ENCODE measurements around the gene RAP1GAP2.

Gene RAP1GAP2

DNA sequence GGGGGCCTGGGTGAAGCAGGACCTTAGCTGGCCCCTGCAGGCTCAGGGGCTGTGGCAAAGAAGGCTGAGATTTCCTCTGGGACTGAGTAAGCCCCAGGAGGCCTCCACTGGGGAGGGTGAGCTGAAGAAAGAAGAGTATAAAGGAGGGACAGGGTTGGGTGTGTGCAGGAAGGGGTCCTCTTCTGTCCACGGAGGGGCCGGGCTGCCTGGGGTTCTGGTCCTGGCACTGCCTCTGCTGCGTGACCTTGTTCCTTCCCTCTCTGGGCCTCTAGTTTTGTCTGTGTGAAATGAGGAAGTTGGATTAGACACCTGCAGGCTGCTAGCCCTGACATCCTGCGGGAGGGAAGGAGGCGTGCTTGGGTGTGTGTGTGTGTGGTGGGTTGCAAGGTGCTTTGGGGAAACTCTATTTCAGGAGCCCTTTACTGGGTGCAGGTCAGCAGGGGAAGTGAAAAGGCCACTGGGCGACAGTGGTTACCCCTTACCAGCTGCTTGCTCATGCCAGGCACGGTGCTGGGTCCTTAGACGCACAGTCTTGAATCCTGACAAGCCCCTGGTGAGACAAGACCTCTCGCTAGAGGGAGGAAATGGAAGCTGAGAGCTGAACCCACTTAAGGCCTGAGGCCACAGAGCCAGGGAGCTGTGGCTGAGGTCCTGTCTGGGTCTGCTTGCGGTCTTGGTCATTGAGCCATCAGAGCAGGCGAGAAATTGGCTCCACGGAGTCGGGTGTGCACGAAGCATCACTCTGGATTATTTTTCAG is 206.5 kb downstream of the RAP1GAP2 start:
- Histone ChIP-seq H3K9ac (ENCODE audit: low read depth, low read length) (no peak overlapping the region; the same call in 1 of the 2 replicates), H3K36me3 (ENCODE audit: control insufficient read depth, insufficient read depth, low read length) (peaks cover 66% of the 10 kb centered on the region), H3K4me1 (ENCODE audit: control insufficient read depth, insufficient read depth, low read length) (no peaks in the 10 kb centered on the region), H3K27me3 (ENCODE audit: control insufficient read depth, insufficient read depth, low read length) (no peaks in the 10 kb centered on the region), H3K9me3 (ENCODE audit: control insufficient read depth, insufficient read depth, low read length) (no peaks in the 10 kb centered on the region), H3K4me3 (ENCODE audit: low read depth, low read length) (no peak overlapping the region), H3K27ac (ENCODE audit: low read depth, low read length) (no peak overlapping the region)

- no peak overlapping the region for H3K4me3 ChIP-seq (ENCODE audit: low read depth, low read length)
- H3K36me3 ChIP-seq (ENCODE audit: control insufficient read depth, insufficient read depth, low read length), result peaks cover 66% of the 10 kb centered on the region
- H3K27me3 ChIP-seq (ENCODE audit: control insufficient read depth, insufficient read depth, low read length), result no peaks in the 10 kb centered on the region
- H3K4me1 ChIP-seq (ENCODE audit: control insufficient read depth, insufficient read depth, low read length), result no peaks in the 10 kb centered on the region
- H3K9me3 ChIP-seq (ENCODE audit: control insufficient read depth, insufficient read depth, low read length), result no peaks in the 10 kb centered on the region
- no peak overlapping the region for H3K9ac ChIP-seq (ENCODE audit: low read depth, low read length)
- H3K27ac ChIP-seq (ENCODE audit: low read depth, low read length), result no peak overlapping the region
Measured at GRCh38 chr17:3003296-3004149, 207.3 kb downstream of the RAP1GAP2 start.

- Histone ChIP-seq H3K9me3 (ENCODE audit: control insufficient read depth, insufficient read depth, low read length) (no peaks in the 10 kb centered on the region), H3K9ac (ENCODE audit: low read depth, low read length) (no peak overlapping the region), H3K27ac (ENCODE audit: low read depth, low read length) (no peak overlapping the region), H3K36me3 (ENCODE audit: control insufficient read depth, insufficient read depth, low read length) (peaks cover 66% of the 10 kb centered on the region), H3K4me1 (ENCODE audit: control insufficient read depth, insufficient read depth, low read length) (no peaks in the 10 kb centered on the region), H3K27me3 (ENCODE audit: control insufficient read depth, insufficient read depth, low read length) (no peaks in the 10 kb centered on the region), H3K4me3 (ENCODE audit: low read depth, low read length) (no peak overlapping the region)
Measured at GRCh38 chr17:3004150-3004801, 208.0 kb downstream of the RAP1GAP2 start.

GRCh38 chr17:3004925-3005324 is 208.7 kb downstream of the RAP1GAP2 start:
- Histone ChIP-seq H3K9ac (ENCODE audit: low read depth, low read length) (no peak overlapping the region), H3K27ac (ENCODE audit: low read depth, low read length) (no peak overlapping the region), H3K4me3 (ENCODE audit: low read depth, low read length) (no peak overlapping the region), H3K36me3 (ENCODE audit: control insufficient read depth, insufficient read depth, low read length) (peaks cover 62% of the 10 kb centered on the region), H3K9me3 (ENCODE audit: control insufficient read depth, insufficient read depth, low read length) (no peaks in the 10 kb centered on the region), H3K27me3 (ENCODE audit: control insufficient read depth, insufficient read depth, low read length) (no peaks in the 10 kb centered on the region), H3K4me1 (ENCODE audit: control insufficient read depth, insufficient read depth, low read length) (no peaks in the 10 kb centered on the region)

DNA sequence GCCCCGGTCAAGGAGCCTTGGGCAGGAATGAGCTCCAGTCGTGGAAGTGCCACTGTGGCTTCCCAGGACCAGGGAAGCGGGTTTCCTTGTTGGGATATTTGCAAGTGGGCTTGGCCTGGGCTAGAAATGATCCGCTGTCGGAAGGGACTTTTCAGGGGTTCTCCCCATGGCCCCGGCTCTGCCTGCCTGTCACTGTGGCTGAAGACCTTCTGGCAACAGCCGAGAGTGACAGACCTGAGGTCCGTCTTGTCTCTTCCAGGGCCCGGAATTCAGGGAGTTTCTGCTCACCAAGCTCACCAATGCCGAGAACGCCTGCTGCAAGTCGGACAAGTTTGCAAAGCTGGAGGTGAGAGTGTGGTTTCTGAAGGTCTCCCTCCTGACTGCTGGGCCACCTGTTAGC is 209.5 kb downstream of the RAP1GAP2 start:
- H3K9ac ChIP-seq (ENCODE audit: low read depth, low read length), result no peak overlapping the region
- H3K4me1 ChIP-seq (ENCODE audit: control insufficient read depth, insufficient read depth, low read length), result no peaks in the 10 kb centered on the region
- H3K36me3 ChIP-seq (ENCODE audit: control insufficient read depth, insufficient read depth, low read length), result peaks cover 67% of the 10 kb centered on the region
- H3K27ac ChIP-seq (ENCODE audit: low read depth, low read length), result no peak overlapping the region
- no peaks in the 10 kb centered on the region for H3K27me3 ChIP-seq (ENCODE audit: control insufficient read depth, insufficient read depth, low read length)
- H3K4me3 ChIP-seq (ENCODE audit: low read depth, low read length), result no peak overlapping the region
- H3K9me3 ChIP-seq (ENCODE audit: control insufficient read depth, insufficient read depth, low read length), result no peaks in the 10 kb centered on the region

GRCh38 chr17:3006801-3007200 is 210.6 kb downstream of the RAP1GAP2 start:
- no peak overlapping the region for H3K9ac ChIP-seq (ENCODE audit: low read depth, low read length)
- no peak overlapping the region for H3K4me3 ChIP-seq (ENCODE audit: low read depth, low read length)
- H3K36me3 ChIP-seq (ENCODE audit: control insufficient read depth, insufficient read depth, low read length), result peaks cover 69% of the 10 kb centered on the region
- H3K9me3 ChIP-seq (ENCODE audit: control insufficient read depth, insufficient read depth, low read length), result no peaks in the 10 kb centered on the region
- H3K27me3 ChIP-seq (ENCODE audit: control insufficient read depth, insufficient read depth, low read length), result no peaks in the 10 kb centered on the region
- H3K4me1 ChIP-seq (ENCODE audit: control insufficient read depth, insufficient read depth, low read length), result no peaks in the 10 kb centered on the region
- H3K27ac ChIP-seq (ENCODE audit: low read depth, low read length), result no peak overlapping the region

- Histone ChIP-seq H3K4me1 (ENCODE audit: control insufficient read depth, insufficient read depth, low read length) (no peaks in the 10 kb centered on the region), H3K27me3 (ENCODE audit: control insufficient read depth, insufficient read depth, low read length) (no peaks in the 10 kb centered on the region), H3K4me3 (ENCODE audit: low read depth, low read length) (no peak overlapping the region), H3K36me3 (ENCODE audit: control insufficient read depth, insufficient read depth, low read length) (peaks cover 65% of the 10 kb centered on the region), H3K9me3 (ENCODE audit: control insufficient read depth, insufficient read depth, low read length) (no peaks in the 10 kb centered on the region), H3K27ac (ENCODE audit: low read depth, low read length) (no peak overlapping the region), H3K9ac (ENCODE audit: low read depth, low read length) (no peak overlapping the region)
Measured at GRCh38 chr17:3007651-3008121, 211.4 kb downstream of the RAP1GAP2 start.

GRCh38 chr17:3008336-3009288 is 212.4 kb downstream of the RAP1GAP2 start:
- no peaks in the 10 kb centered on the region for H3K4me1 ChIP-seq (ENCODE audit: control insufficient read depth, insufficient read depth, low read length)
- no peak overlapping the region for H3K27ac ChIP-seq (ENCODE audit: low read depth, low read length)
- no peak overlapping the region for H3K4me3 ChIP-seq (ENCODE audit: low read depth, low read length)
- no peaks in the 10 kb centered on the region for H3K27me3 ChIP-seq (ENCODE audit: control insufficient read depth, insufficient read depth, low read length)
- H3K9me3 ChIP-seq (ENCODE audit: control insufficient read depth, insufficient read depth, low read length), result no peaks in the 10 kb centered on the region
- H3K9ac ChIP-seq (ENCODE audit: low read depth, low read length), result no peak overlapping the region
- peaks cover 61% of the 10 kb centered on the region for H3K36me3 ChIP-seq (ENCODE audit: control insufficient read depth, insufficient read depth, low read length)

GRCh38 chr17:3009411-3009920 is 213.2 kb downstream of the RAP1GAP2 start:
- H3K27me3 ChIP-seq (ENCODE audit: control insufficient read depth, insufficient read depth, low read length), result no peaks in the 10 kb centered on the region
- H3K4me1 ChIP-seq (ENCODE audit: control insufficient read depth, insufficient read depth, low read length), result no peaks in the 10 kb centered on the region
- H3K9me3 ChIP-seq (ENCODE audit: control insufficient read depth, insufficient read depth, low read length), result no peaks in the 10 kb centered on the region
- H3K4me3 ChIP-seq (ENCODE audit: low read depth, low read length), result no peak overlapping the region
- no peak overlapping the region for H3K9ac ChIP-seq (ENCODE audit: low read depth, low read length)
- peaks cover 63% of the 10 kb centered on the region for H3K36me3 ChIP-seq (ENCODE audit: control insufficient read depth, insufficient read depth, low read length)
- H3K27ac ChIP-seq (ENCODE audit: low read depth, low read length), result no peak overlapping the region

DNA sequence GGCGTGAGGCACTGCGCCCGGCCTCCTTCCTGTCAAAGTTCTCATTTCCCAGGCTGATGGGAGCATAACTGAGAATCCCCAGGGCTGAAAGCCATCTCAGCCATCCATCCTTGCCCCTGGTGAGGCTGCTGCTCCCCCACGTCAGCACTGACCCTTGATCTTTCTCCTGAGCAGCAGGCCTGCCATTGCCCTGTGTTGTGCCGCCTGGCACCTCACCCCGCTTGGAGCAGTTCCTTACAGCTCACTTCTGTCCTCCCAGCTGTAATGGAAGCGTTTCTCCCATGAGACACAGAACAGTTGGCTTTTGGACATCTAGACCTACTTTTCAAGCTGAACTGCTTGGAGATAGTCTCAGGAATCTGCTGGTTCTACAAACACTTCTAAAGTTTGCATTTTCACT is 215.7 kb downstream of the RAP1GAP2 start:
- H3K9ac ChIP-seq (ENCODE audit: low read depth, low read length), result no peak overlapping the region
- no peak overlapping the region for H3K27ac ChIP-seq (ENCODE audit: low read depth, low read length)
- H3K36me3 ChIP-seq (ENCODE audit: control insufficient read depth, insufficient read depth, low read length), result peaks cover 56% of the 10 kb centered on the region
- H3K9me3 ChIP-seq (ENCODE audit: control insufficient read depth, insufficient read depth, low read length), result no peaks in the 10 kb centered on the region
- no peaks in the 10 kb centered on the region for H3K4me1 ChIP-seq (ENCODE audit: control insufficient read depth, insufficient read depth, low read length)
- H3K4me3 ChIP-seq (ENCODE audit: low read depth, low read length), result no peak overlapping the region
- no peaks in the 10 kb centered on the region for H3K27me3 ChIP-seq (ENCODE audit: control insufficient read depth, insufficient read depth, low read length)
